SKM-1 (cell line): ENCODE data around the gene SLAMF8.

Experiments
- DNase-seq: peaks from one replicate; lab custom pipeline; 2025; ENCODE audit not compliant: unreplicated experiment; lab: John Stamatoyannopoulos, UW

SLAMF8 gene

GRCh38 chr1:159845751-159846629 is 19.3 kb downstream of the SLAMF8 start:
- DNase-seq: no peak

- DNase-seq: no peak
Measured at GRCh38 chr1:159847231-159847630, 20.6 kb downstream of the SLAMF8 start.

GRCh38 chr1:159848326-159848725 is 21.7 kb downstream of the SLAMF8 start:
- no peak for DNase-seq

GRCh38 chr1:159849626-159850366 is 23.1 kb downstream of the SLAMF8 start:
- no peak for DNase-seq

DNA sequence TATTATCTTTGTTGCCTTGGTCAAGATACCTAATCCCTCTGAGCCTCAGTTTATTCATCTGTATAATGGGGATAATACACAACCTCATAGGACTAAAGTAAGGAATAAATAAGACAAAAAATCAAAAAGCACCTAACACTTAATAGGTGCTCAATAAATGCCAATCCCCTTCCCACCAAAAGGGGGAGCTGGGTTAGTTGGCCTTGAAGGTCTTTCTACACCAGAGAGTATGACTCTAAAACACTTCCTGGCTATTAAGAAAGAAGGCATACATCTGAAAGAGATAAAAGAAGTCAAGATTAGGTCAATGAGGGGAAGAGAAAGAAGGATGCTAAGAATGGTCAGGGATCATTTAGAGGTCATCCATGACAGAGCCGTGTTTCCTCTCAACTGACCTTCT is 24.7 kb downstream of the SLAMF8 start:
- DNase-seq: peak; percentile 70

DNA sequence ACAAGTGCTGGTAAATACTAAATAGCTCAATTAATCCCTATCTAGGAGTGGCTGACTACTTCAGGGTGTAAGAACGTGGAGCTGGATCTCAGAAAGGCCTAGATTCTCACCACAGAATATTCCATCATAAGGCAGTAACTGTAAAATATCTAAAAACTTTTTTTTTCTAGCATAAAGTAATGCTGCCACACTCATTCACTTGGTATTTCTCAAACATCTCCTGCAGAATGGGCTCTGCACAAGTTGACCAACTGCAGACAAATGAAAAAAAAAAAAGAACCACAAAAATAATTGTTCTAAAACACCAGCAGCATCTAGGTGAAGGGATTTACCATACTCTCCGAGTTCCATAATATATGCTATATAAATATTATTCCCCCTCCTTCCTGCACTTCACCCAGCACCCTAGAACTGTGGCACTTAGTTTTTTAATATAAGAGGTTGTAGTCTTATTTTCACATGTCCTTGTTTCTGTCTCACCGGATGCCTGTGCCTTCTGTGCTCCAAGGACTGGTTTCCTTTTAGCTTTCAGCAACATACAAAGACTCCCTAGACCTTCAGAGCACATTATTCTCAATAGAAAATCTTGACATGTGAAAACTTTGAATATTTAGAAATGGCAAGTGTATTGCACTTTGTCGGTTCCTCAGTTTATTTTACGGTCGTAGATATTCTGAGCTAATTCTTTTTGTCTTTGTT is 26.9 kb downstream of the SLAMF8 start:
- DNase-seq: no peak

- no peak for DNase-seq
Measured at GRCh38 chr1:159854116-159854692, 27.5 kb downstream of the SLAMF8 start.

GRCh38 chr1:159854693-159855192 is 28.1 kb downstream of the SLAMF8 start:
- DNase-seq: peak; percentile 61

- DNase-seq: no peak
Measured at GRCh38 chr1:159855709-159856108, 29.0 kb downstream of the SLAMF8 start.

- no peak for DNase-seq
Measured at GRCh38 chr1:159856576-159856975, 29.9 kb downstream of the SLAMF8 start.

DNA sequence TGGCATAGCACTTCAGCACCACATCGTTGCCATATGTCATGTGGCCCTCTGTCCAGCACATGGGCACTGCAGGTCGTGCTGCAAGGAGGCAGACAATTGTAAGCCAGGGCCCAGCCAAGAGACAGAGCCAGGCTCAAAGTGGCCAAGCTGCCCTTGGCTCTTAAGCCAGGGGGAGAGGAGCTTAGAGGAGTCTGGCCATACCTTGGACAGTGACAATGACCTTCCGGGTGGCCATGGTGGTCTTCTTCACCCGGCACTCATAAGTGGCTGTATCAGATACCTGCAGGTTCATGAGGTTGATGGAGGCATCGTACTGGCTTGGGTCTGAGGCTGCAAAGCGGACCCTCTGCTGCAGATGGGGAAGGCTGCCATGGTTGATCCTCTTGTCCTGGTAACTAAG is 31.2 kb downstream of the SLAMF8 start:
- DNase-seq: no peak

- no peak for DNase-seq
Measured at GRCh38 chr1:159859767-159860322, 33.2 kb downstream of the SLAMF8 start.

DNA sequence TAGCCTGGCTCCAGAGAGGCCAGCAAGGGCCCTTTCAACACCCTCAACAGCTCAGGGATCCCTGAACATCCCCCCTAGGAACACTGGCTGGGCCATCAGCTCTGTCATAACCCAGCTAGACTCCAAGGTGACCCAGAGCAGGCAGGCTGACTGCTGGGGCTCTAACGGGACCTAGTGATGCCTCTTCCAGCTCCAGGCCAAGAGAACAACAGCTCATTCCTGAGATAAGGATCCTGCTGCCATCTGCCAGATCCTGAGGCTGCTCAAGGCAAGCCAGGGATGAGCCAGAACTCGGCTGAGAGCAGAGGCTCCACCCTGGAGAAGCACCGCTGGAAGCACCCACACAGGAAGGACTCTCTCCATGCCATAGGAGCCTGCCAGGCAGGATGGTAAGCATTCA is 33.8 kb downstream of the SLAMF8 start:
- DNase-seq: no peak

- DNase-seq: no peak
Measured at GRCh38 chr1:159861218-159861617, 34.5 kb downstream of the SLAMF8 start.

DNA sequence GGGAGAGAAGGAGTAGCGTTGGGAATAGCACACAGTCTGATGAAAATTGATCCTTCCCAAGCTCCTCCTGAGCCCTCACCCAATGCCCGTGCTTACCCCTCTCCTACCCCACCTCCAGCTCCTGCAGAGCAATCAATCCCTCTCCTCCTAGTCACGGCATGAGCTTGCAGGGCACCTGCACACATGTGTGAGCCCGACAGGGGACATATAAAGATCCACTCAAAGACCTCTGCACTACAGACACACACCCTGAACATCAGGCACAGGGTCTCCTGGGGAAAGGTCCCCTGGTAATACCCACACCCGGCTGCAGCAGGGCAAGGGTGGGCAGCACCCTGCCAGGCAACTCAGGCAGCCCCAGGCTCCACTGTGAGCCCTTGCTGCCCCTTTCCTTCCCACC is 35.4 kb downstream of the SLAMF8 start:
- DNase-seq: no peak

DNA sequence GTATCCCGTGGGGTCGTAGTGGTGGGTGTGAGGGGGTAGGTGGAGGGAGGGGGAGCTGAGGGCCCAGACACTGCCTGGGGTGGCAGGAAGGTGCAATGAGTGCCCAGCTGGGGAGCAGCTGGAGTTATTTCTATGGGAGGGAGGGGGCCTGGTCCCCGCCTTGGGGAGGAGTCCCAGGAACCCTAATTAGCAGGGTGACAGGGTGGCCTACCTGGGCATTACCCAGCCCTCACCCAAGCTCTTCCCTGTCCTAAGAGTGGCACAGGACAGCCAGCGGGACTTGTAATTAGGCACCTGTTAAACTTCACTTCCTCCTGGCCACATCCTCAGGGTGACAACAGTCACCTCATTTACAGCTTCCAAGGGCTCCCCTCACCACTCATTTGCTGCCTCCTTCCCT is 35.9 kb downstream of the SLAMF8 start, which contains the start of gene VSIG8:
VSIG8 (minus strand) TSS at position 101 of the 400 bp plus-strand sequence. CDS start 136 bp downstream, outside the sequence.
- DNase-seq: no peak

DNA sequence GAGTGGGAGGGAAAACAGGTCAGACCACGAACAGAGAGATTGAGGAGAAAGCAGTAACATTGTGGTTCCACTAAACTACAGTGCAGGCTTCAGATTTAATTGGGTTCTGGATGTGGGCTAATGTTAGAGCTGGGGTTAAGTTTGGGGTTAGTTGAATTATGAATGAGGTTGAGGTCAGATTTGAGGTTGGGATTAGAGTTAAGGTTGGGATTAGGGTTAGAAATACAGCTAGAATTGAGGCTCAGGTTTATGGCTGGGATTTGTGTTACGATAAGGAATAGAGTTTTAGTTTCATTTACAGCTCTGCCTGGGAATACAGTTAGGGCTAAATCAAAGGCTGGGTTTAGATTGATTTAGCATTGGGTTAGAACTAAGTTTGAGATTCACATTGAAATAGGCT is 37.6 kb downstream of the SLAMF8 start:
- no peak for DNase-seq

GRCh38 chr1:159866066-159866465 is 39.4 kb downstream of the SLAMF8 start:
- no peak for DNase-seq

GRCh38 chr1:159866905-159867663 is 40.4 kb downstream of the SLAMF8 start:
- DNase-seq: no peak

DNA sequence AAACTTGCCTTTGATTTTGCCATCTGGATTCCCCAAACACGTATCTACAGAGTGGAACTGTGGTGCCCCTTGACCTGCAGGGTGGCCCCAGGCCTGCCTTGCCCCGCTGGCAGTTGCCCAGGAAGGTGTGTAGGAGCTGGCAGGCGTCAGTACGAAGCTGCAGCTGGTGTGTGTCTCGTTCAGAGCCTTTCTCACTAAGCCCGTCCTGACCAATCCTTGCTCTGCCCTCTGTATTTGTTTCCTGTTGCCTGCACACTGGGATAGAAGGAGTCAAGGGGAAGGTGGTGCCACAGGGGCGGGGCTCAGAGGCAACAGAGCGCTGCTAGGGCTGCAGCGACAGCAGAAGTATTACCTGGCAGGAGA is 41.0 kb downstream of the SLAMF8 start:
- DNase-seq: no peak
